ENCODE data around the gene RUVBL1.

RUVBL1 gene

GRCh38 chr3:128050597-128050996, 73.0 kb downstream of the RUVBL1 start:
- TF ChIP-seq SIN3A (IDR thresholded peaks at IDR 0.05; ENCODE audit: borderline replicate concordance, insufficient read depth, low read length) (no peak), REST (IDR thresholded peaks at IDR 0.05; ENCODE audit: insufficient read depth in 1 of 2, low read depth in 2 of 2, low read length in 2 of 2) (no peak), TAF1 (IDR thresholded peaks at IDR 0.05; ENCODE audit: borderline replicate concordance, insufficient read depth, low read length) (no peak), FOXP2 (optimal IDR thresholded peaks at IDR 0.05; ENCODE audit: borderline replicate concordance, extremely low read depth, extremely low read length, insufficient read depth) (no peak), POLR2AphosphoS5 (IDR thresholded peaks at IDR 0.05; ENCODE audit: low read depth, low read length) (no peak)

GRCh38 chr3:128041344-128041743, 82.3 kb downstream of the RUVBL1 start:
- TF ChIP-seq SIN3A (IDR thresholded peaks at IDR 0.05; ENCODE audit: borderline replicate concordance, insufficient read depth, low read length) = no peak
- TF ChIP-seq POLR2AphosphoS5 (IDR thresholded peaks at IDR 0.05; ENCODE audit: low read depth, low read length) = no peak
- TF ChIP-seq TAF1 (IDR thresholded peaks at IDR 0.05; ENCODE audit: borderline replicate concordance, insufficient read depth, low read length) = no peak
- TF ChIP-seq REST (IDR thresholded peaks at IDR 0.05; ENCODE audit: insufficient read depth in 1 of 2, low read depth in 2 of 2, low read length in 2 of 2) = no peak
- no peak for TF ChIP-seq FOXP2 (optimal IDR thresholded peaks at IDR 0.05; ENCODE audit: borderline replicate concordance, extremely low read depth, extremely low read length, insufficient read depth)

- no peak for TF ChIP-seq REST (IDR thresholded peaks at IDR 0.05; ENCODE audit: insufficient read depth in 1 of 2, low read depth in 2 of 2, low read length in 2 of 2)
- no peak for TF ChIP-seq FOXP2 (optimal IDR thresholded peaks at IDR 0.05; ENCODE audit: borderline replicate concordance, extremely low read depth, extremely low read length, insufficient read depth)
- TF ChIP-seq TAF1 (IDR thresholded peaks at IDR 0.05; ENCODE audit: borderline replicate concordance, insufficient read depth, low read length) = no peak
- TF ChIP-seq SIN3A (IDR thresholded peaks at IDR 0.05; ENCODE audit: borderline replicate concordance, insufficient read depth, low read length) = no peak
- no peak for TF ChIP-seq POLR2AphosphoS5 (IDR thresholded peaks at IDR 0.05; ENCODE audit: low read depth, low read length)
Observed at GRCh38 chr3:128040660-128041059, 83.0 kb downstream of the RUVBL1 start.

GRCh38 chr3:128040041-128040440, 83.6 kb downstream of the RUVBL1 start:
- no peak for TF ChIP-seq FOXP2 (optimal IDR thresholded peaks at IDR 0.05; ENCODE audit: borderline replicate concordance, extremely low read depth, extremely low read length, insufficient read depth)

GRCh38 chr3:128036119-128036518, 87.5 kb downstream of the RUVBL1 start:
- TF ChIP-seq FOXP2 (optimal IDR thresholded peaks at IDR 0.05; ENCODE audit: borderline replicate concordance, extremely low read depth, extremely low read length, insufficient read depth) = no peak
- TF ChIP-seq TAF1 (IDR thresholded peaks at IDR 0.05; ENCODE audit: borderline replicate concordance, insufficient read depth, low read length) = no peak
- TF ChIP-seq REST (IDR thresholded peaks at IDR 0.05; ENCODE audit: insufficient read depth in 1 of 2, low read depth in 2 of 2, low read length in 2 of 2) = no peak
- no peak for TF ChIP-seq SIN3A (IDR thresholded peaks at IDR 0.05; ENCODE audit: borderline replicate concordance, insufficient read depth, low read length)
- no peak for TF ChIP-seq POLR2AphosphoS5 (IDR thresholded peaks at IDR 0.05; ENCODE audit: low read depth, low read length)

Measured in PFSK-1 (cell line).